ENCODE results near the gene DNASE1. TPM values are rescaled to one million over a fixed set of nuclear protein-coding genes. Genes with fewer than 3 reads are reported as not detected.

DNASE1 gene
- total RNA-seq, 1 experiment from 2014 or later, result 11.0 TPM

DNA sequence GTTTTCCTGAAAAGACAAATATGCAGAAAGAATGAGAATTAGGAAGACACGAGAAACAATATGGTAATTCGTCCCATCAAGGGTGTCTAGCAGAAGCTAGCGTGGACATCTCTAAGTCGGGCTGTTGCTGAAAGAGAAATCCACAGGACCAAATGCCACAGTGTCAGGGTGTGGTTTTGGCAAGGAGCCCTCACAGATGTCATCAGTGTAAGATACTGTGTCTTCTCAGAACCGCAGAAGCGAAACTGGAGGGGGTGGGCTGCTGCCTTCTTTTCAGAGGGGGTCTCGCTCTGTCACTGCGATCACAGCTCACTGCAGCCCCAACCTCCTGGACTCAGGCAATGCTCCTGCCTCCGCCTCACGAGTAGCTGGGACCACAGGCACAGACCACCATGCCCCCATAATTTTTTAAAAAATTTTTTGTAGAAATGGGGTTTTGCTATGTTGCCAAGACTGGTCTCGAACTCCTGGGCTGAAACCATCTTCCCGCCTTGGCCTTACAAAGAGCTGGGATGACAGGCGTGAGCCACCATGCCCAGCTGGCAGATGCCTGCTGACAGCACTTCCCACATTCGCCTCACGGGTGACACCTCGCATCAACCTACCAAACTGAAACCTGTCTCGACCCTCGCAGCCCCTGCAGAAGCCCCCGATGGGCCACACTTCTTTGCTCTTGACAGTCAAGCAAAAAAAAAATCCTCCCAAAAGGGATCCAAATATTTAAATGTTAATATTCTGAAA, 36.7 kb downstream of the DNASE1 start:
- Histone ChIP-seq H3K36me3 (ENCODE audit: control insufficient read depth in 1 of 2, insufficient read depth in 2 of 2, low read length in 2 of 2) (peaks cover 20 to 46% of the 10 kb centered on the region in 2 experiments; a peak in 3 of 4 replicates), H3K27ac (ENCODE audit: low read depth, low read length) (no peak overlapping the region), H2AFZ (ENCODE audit: low read depth, low read length, poor library complexity, severe bottlenecking) (no peak overlapping the region), H3K79me2 (ENCODE audit: insufficient read depth, low read length) (peaks cover 66% of the 10 kb centered on the region), H3K9me2 (ENCODE audit: insufficient read depth) (no peaks in the 10 kb centered on the region), H3K4me2 (ENCODE audit: low read length) (peak overlapping the region; percentile 11; the same call in 1 of the 2 replicates), H3K9me3 (ENCODE audit: control insufficient read depth in 1 of 2, insufficient read depth in 1 of 2, low read depth in 1 of 2, low read length in 2 of 2) (no peaks in the 10 kb centered on the region), H4K20me1 (ENCODE audit: insufficient read depth) (no peaks in the 10 kb centered on the region), H3K4me1 (ENCODE audit: control insufficient read depth in 1 of 2, insufficient read depth in 2 of 2, low read length in 2 of 2) (peaks cover 0 to 10% of the 10 kb centered on the region in 2 experiments; a peak in 2 of 4 replicates), H3K27me3 (ENCODE audit: insufficient read depth, low read length) (no peaks in the 10 kb centered on the region), H3K9ac (ENCODE audit: low read length) (no peak overlapping the region), H3K4me3 (replicated peaks in 1 of 2; ENCODE audit: low read depth in 1 of 2, low read length in 2 of 2) (no peak overlapping the region)
- DNase-seq (ENCODE audit: low read depth, low spot score) (no peak), ATAC-seq (peak; percentile 15; the same call in 1 of the 2 replicates)
- BruUV-seq (replicated peaks), result no TSS peak
- POLR2A ChIA-PET, result no interaction called here
- RAD21 ChIA-PET (ENCODE audit: low non-redundant PET in 1 of 2, low total read pairs in 2 of 2, uncharacterized antibody in 2 of 2, unreplicated experiment in 2 of 2), result no interaction called here
- CTCF ChIA-PET, result interaction anchor here (1.2 to 1.6 kb wide), 2 partner anchors 20 to 712 kb away, joined by 4 read pairs; no protein-coding TSS in a partner anchor
- intact Hi-C loops (cut with micrococcal nuclease), result no loop called here
- TF ChIP-seq, protein P1, sequence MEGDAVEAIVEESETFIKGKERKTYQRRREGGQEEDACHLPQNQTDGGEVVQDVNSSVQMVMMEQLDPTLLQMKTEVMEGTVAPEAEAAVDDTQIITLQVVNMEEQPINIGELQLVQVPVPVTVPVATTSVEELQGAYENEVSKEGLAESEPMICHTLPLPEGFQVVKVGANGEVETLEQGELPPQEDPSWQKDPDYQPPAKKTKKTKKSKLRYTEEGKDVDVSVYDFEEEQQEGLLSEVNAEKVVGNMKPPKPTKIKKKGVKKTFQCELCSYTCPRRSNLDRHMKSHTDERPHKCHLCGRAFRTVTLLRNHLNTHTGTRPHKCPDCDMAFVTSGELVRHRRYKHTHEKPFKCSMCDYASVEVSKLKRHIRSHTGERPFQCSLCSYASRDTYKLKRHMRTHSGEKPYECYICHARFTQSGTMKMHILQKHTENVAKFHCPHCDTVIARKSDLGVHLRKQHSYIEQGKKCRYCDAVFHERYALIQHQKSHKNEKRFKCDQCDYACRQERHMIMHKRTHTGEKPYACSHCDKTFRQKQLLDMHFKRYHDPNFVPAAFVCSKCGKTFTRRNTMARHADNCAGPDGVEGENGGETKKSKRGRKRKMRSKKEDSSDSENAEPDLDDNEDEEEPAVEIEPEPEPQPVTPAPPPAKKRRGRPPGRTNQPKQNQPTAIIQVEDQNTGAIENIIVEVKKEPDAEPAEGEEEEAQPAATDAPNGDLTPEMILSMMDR (IDR thresholded peaks at IDR 0.05 in 2 of 3, conservative IDR thresholded peaks at IDR 0.05 in 1 of 3; ENCODE audit: borderline replicate concordance in 1 of 3, insufficient read depth in 1 of 3, low read depth in 2 of 3, low read length in 2 of 3), result 0 out of 6 replicates have a peak, but pooled peaks of 1 of the 3 experiments have one; percentile 15
- TF ChIP-seq SRF (IDR thresholded peaks at IDR 0.05; ENCODE audit: low read depth), result no peak
- TF ChIP-seq TCF7L2 (IDR thresholded peaks at IDR 0.05; ENCODE audit: borderline replicate concordance, extremely low read depth, insufficient read depth, insufficient read length), result no peak
- no peak for TF ChIP-seq CBX3 (IDR thresholded peaks at IDR 0.05; ENCODE audit: low read depth)

DNA sequence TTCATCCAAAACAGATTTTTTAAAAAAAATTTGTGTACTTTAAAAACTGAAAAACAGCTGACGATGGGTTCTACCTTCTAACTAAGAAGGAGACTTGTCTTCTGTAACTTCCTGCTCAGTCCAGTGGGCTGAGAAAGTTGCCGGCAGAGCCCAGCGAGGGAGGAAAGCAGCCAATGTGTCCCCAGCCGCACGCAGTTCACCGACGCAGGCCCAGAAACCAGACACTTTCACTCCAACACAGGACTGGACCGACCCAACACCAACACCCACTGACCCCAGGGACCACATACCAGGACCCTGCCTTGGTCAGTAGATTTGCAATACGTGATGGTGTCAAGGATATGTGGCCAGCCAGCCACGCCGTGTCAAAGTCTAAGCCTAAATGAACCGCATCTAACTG, 37.3 kb downstream of the DNASE1 start:
- peaks cover 0 to 10% of the 10 kb centered on the region in 2 experiments; a peak in 2 of 4 replicates for H3K4me1 ChIP-seq (ENCODE audit: control insufficient read depth in 1 of 2, insufficient read depth in 2 of 2, low read length in 2 of 2)
- H3K9me2 ChIP-seq (ENCODE audit: insufficient read depth), result no peaks in the 10 kb centered on the region
- H4K20me1 ChIP-seq (ENCODE audit: insufficient read depth), result no peaks in the 10 kb centered on the region
- no peak overlapping the region for H3K4me3 ChIP-seq (replicated peaks in 1 of 2; ENCODE audit: low read depth in 1 of 2, low read length in 2 of 2)
- ATAC-seq (no peak), DNase-seq (ENCODE audit: low read depth, low spot score) (no peak)
- no peaks in the 10 kb centered on the region for H3K9me3 ChIP-seq (ENCODE audit: control insufficient read depth in 1 of 2, insufficient read depth in 1 of 2, low read depth in 1 of 2, low read length in 2 of 2)
- ChIA-PET CTCF (interaction anchor here (1.2 to 1.6 kb wide), 2 partner anchors 19 to 711 kb away, joined by 4 read pairs; no protein-coding TSS in a partner anchor), POLR2A (no interaction called here), RAD21 (ENCODE audit: low non-redundant PET in 1 of 2, low total read pairs in 2 of 2, uncharacterized antibody in 2 of 2, unreplicated experiment in 2 of 2) (no interaction called here)
- no peak overlapping the region for H2AFZ ChIP-seq (ENCODE audit: low read depth, low read length, poor library complexity, severe bottlenecking)
- TF ChIP-seq, protein P2, sequence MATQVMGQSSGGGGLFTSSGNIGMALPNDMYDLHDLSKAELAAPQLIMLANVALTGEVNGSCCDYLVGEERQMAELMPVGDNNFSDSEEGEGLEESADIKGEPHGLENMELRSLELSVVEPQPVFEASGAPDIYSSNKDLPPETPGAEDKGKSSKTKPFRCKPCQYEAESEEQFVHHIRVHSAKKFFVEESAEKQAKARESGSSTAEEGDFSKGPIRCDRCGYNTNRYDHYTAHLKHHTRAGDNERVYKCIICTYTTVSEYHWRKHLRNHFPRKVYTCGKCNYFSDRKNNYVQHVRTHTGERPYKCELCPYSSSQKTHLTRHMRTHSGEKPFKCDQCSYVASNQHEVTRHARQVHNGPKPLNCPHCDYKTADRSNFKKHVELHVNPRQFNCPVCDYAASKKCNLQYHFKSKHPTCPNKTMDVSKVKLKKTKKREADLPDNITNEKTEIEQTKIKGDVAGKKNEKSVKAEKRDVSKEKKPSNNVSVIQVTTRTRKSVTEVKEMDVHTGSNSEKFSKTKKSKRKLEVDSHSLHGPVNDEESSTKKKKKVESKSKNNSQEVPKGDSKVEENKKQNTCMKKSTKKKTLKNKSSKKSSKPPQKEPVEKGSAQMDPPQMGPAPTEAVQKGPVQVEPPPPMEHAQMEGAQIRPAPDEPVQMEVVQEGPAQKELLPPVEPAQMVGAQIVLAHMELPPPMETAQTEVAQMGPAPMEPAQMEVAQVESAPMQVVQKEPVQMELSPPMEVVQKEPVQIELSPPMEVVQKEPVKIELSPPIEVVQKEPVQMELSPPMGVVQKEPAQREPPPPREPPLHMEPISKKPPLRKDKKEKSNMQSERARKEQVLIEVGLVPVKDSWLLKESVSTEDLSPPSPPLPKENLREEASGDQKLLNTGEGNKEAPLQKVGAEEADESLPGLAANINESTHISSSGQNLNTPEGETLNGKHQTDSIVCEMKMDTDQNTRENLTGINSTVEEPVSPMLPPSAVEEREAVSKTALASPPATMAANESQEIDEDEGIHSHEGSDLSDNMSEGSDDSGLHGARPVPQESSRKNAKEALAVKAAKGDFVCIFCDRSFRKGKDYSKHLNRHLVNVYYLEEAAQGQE (IDR thresholded peaks at IDR 0.05; ENCODE audit: low read depth), result no peak
- TF ChIP-seq SP1 (IDR thresholded peaks at IDR 0.05; ENCODE audit: low read depth), result no peak
- TF ChIP-seq POLR2AphosphoS5 (IDR thresholded peaks at IDR 0.05; ENCODE audit: low read depth, low read length), result no peak
- no peak for TF ChIP-seq CBX3 (IDR thresholded peaks at IDR 0.05; ENCODE audit: low read depth)
- TF ChIP-seq POLR2A (IDR thresholded peaks at IDR 0.05; ENCODE audit: borderline replicate concordance, extremely low read depth, insufficient read depth, insufficient read length), result no peak
- TF ChIP-seq ELF1 (IDR thresholded peaks at IDR 0.05; ENCODE audit: borderline replicate concordance, low read depth), result no peak
- TF ChIP-seq RAD21 (IDR thresholded peaks at IDR 0.05; ENCODE audit: low read depth), result no peak
- TF ChIP-seq SIN3A (IDR thresholded peaks at IDR 0.05; ENCODE audit: low read depth), result no peak
- TF ChIP-seq, protein P3, sequence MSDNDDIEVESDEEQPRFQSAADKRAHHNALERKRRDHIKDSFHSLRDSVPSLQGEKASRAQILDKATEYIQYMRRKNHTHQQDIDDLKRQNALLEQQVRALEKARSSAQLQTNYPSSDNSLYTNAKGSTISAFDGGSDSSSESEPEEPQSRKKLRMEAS (IDR thresholded peaks at IDR 0.05), result no peak
- TF ChIP-seq ZFX (IDR thresholded peaks at IDR 0.05), result no peak
- peaks cover 18 to 41% of the 10 kb centered on the region in 2 experiments; a peak in 3 of 4 replicates for H3K36me3 ChIP-seq (ENCODE audit: control insufficient read depth in 1 of 2, insufficient read depth in 2 of 2, low read length in 2 of 2)
- intact Hi-C loops (cut with micrococcal nuclease), result no loop called here
- H3K9ac ChIP-seq (ENCODE audit: low read length), result no peak overlapping the region
- H3K79me2 ChIP-seq (ENCODE audit: insufficient read depth, low read length), result peaks cover 72% of the 10 kb centered on the region
- BruUV-seq (replicated peaks), result no TSS peak
- H3K27me3 ChIP-seq (ENCODE audit: insufficient read depth, low read length), result no peaks in the 10 kb centered on the region
- no peak overlapping the region for H3K27ac ChIP-seq (ENCODE audit: low read depth, low read length)
- no peak overlapping the region for H3K4me2 ChIP-seq (ENCODE audit: low read length)

Measured in HCT116 (cell line).